Neural crest cell (in vitro differentiated cells): ENCODE measurements around the gene CFAP100. TPM values are rescaled to one million over a fixed set of nuclear protein-coding genes. Genes with fewer than 3 reads are reported as not detected.

Experiments used
- DNase-seq: peaks from one replicate; pipeline ENCODE4 v3.0.0; 2021; ENCODE audit warnings: low read depth, mixed read lengths, low spot score
- H3K27ac Mint-ChIP-seq: one replicate; pipeline ENCODE4 v1.8.0; 2021; ENCODE audit warnings: mild to moderate bottlenecking, mixed read lengths; ENCODE audit not compliant: unreplicated experiment
- H3K27me3 Mint-ChIP-seq: 2 replicates; pipeline ENCODE4 v1.8.0; 2021; ENCODE audit warnings: low read depth, mild to moderate bottlenecking, mixed read lengths
- H3K36me3 Mint-ChIP-seq: 2 replicates; pipeline ENCODE4 v1.8.0; 2021; ENCODE audit warnings: low read depth, mild to moderate bottlenecking, mixed read lengths
- H3K4me1 Mint-ChIP-seq: 2 replicates; pipeline ENCODE4 v1.8.0; 2021; ENCODE audit warnings: mixed read lengths
- H3K4me3 Mint-ChIP-seq: one replicate; pipeline ENCODE4 v1.8.0; 2021; ENCODE audit warnings: mild to moderate bottlenecking, mixed read lengths
- H3K9me3 Mint-ChIP-seq: 2 replicates; pipeline ENCODE4 v1.8.0; 2021; ENCODE audit warnings: mixed read lengths
- CTCF ChIP-seq: fragments of 200-600 bp; sonication (generic); conservative IDR thresholded peaks from 2 replicates; pipeline ENCODE4 v1.5.0; 2021; ENCODE audit warnings: antibody characterized with exemption, mild to moderate bottlenecking
- total RNA-seq: library from RNA; stranded (reverse); gene quantifications from 2 replicates; pipeline ENCODE4 v1.2.1, GENCODE V29; 2021

CFAP100 gene
- total RNA-seq, 1 donor from 2014 or later: 1.7 TPM

GRCh38 chr3:126480206-126480605 lies 85.5 kb downstream of the CFAP100 start:
- Mint-ChIP-seq H3K4me1 (peaks cover 8% of the 10 kb centered on the region), H3K27me3 (peaks cover 3% of the 10 kb centered on the region), H3K36me3 (no peaks in the 10 kb centered on the region), H3K9me3 (no peaks in the 10 kb centered on the region), H3K27ac (no peak overlapping the region), H3K4me3 (no peak overlapping the region)
- TF ChIP-seq CTCF: no peak
- no peak for DNase-seq

- DNase-seq: no peak
- H3K27ac Mint-ChIP-seq: no peak overlapping the region
- no peak for TF ChIP-seq CTCF
These were observed 86.2 kb downstream of the CFAP100 start for GRCh38 chr3:126480861-126481260.

GRCh38 chr3:126481808-126482502 lies 87.2 kb downstream of the CFAP100 start:
- Mint-ChIP-seq H3K4me3 (no peak overlapping the region), H3K36me3 (no peaks in the 10 kb centered on the region), H3K9me3 (no peaks in the 10 kb centered on the region), H3K27ac (no peak overlapping the region), H3K4me1 (peaks cover 2% of the 10 kb centered on the region), H3K27me3 (no peaks in the 10 kb centered on the region)
- no peak for DNase-seq
- no peak for TF ChIP-seq CTCF

More at GRCh38 chr3:126480861-126481260, 86.2 kb downstream of the CFAP100 start:
- peak overlapping the region; percentile 38 for H3K4me3 Mint-ChIP-seq
- peaks cover 8% of the 10 kb centered on the region for H3K4me1 Mint-ChIP-seq
- no peaks in the 10 kb centered on the region for H3K36me3 Mint-ChIP-seq
- peaks cover 3% of the 10 kb centered on the region for H3K27me3 Mint-ChIP-seq
- no peaks in the 10 kb centered on the region for H3K9me3 Mint-ChIP-seq

- Mint-ChIP-seq H3K27ac (no peak overlapping the region), H3K36me3 (no peaks in the 10 kb centered on the region), H3K9me3 (no peaks in the 10 kb centered on the region), H3K27me3 (no peaks in the 10 kb centered on the region), H3K4me3 (no peak overlapping the region), H3K4me1 (peaks cover 3% of the 10 kb centered on the region)
- no peak for TF ChIP-seq CTCF
- no peak for DNase-seq
These were observed 88.0 kb downstream of the CFAP100 start for GRCh38 chr3:126482503-126483255.

- Mint-ChIP-seq H3K27me3 (no peaks in the 10 kb centered on the region), H3K4me3 (no peak overlapping the region), H3K36me3 (no peaks in the 10 kb centered on the region), H3K9me3 (no peaks in the 10 kb centered on the region), H3K27ac (no peak overlapping the region), H3K4me1 (peaks cover 5% of the 10 kb centered on the region)
- DNase-seq: no peak
- TF ChIP-seq CTCF: no peak
These were observed 88.6 kb downstream of the CFAP100 start for GRCh38 chr3:126483321-126483761.
